GM21737 (cell line): ENCODE data around the gene CPNE6.
A peak's percentile ranks its signal among the peaks of the same experiment; 100 is the strongest.

Source experiments
- ATAC-seq: cut with Tn5 transposase; IDR thresholded peaks from one replicate; pipeline ENCODE4 v1.9.1; 2021; ENCODE audit warnings: mild to moderate bottlenecking, moderate library complexity; ENCODE audit not compliant: unreplicated experiment

CPNE6 gene

DNA sequence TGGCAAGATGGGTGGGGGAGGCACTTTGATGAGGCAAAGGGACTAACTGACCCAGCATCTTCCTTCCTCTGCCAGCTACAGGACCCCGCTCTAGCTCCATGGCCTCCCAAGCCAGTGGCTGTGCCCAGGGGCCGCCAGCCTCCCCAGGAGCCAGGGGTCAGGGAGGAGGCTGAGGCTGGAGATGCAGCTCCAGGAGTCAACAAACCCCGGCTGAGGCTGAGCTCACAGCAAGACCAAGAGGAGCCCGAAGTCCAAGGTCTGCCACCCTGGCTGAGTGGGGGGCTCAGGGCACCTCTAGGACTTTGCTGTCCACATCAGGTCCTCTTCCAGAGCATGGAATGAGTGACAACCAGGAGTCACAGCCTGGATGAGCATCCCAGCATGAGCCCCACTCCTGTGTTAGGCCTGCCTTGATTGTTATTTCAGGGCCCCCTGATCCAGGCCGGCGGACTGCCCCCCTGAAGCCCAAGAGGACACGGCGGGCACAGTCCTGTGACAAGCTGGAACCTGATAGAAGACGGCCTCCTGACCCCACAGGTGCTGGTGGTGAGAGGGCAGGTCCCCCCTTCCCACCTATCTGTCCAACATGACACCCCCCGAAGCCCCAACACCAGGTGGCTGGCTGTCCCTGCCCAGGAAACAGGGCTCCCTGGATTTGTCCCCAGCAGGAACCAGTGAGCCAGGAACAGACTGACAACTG lies 2.5 kb upstream of the CPNE6 start:
- ATAC-seq = no peak

DNA sequence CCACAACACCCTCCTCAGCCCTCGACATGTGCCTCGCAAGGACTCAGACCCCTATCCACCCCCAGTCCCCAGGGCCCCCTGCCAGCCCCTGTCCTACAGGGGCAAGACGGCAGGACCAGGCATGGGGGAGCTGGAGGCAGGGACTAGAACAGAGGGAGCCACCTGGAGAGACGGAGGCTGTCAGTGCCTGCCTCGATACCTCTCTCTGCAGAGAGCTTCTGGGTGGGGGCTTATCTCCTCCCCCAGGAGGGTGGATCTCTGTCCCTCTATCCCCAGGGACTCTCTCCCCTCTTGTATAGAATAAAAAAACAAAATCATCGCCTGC lies 2.0 kb upstream of the CPNE6 start:
- ATAC-seq = no peak

DNA sequence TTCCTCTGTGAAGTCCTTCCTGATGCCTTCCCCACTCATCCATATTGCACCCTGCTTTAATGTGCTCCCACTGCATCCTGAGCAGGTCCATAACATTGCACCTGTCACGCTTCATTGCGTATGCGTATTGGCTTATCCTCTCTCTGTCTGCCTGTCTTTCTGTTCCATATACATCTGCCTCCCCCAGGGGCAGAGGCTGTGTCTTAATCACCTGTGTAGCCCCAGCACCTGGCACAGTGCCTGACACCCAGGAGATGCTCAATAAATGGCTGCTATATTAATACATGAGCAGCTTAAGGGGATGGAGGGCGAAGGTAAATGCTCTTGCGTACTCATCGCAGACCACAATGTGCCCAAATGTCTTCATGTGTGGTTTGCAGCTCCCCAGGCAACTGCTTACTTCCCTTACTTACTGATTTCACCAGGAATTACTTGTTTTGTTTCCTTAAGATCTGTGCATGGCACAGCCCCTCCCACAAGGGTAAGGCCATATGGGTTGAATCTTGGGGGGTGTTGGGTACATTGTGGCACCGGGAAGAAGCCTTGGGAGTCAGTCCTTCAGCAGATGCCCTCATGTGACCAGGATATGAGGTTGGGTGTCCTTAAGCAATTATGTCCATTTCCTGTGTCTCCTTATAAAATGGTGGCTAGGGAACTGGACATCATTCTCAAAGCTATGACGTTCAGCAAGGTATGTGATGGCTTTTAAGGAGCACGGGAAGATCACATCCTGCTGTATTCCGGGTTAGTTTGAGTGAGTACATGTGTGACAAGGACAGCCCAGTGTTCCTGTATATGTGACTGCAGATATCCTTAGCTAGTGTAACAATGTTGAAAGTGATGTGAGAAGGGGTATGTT lies 848 bp upstream of the CPNE6 start:
- ATAC-seq = no peak

DNA sequence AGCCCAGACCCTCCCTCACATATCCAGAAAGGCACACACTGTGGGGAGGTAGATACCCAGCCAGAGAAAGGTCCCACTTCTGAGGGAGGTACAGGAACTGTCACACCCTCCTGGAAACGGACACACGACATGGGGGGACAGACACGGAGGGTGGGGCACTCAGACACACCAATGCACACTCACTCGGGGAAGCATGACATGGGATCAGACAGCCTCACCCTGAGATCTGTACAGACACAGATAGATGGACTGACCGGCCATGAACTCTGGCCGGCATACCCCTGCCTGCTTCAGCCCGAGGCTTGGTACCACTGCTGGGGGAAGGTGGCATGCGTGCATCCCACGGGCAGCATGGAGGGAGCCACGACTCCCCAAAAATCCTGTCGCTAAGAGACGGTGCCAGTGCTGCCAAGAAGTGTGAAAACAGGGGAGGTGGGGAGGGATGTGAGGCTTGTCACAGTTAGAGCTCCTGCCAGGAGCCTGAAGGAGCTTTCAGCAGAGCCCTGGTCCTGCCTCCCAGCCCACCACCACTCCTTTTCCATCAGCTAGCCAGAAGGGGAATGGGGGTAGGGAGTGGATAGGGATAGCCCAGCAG lies 571 bp downstream of the CPNE6 start:
- no peak for ATAC-seq

DNA sequence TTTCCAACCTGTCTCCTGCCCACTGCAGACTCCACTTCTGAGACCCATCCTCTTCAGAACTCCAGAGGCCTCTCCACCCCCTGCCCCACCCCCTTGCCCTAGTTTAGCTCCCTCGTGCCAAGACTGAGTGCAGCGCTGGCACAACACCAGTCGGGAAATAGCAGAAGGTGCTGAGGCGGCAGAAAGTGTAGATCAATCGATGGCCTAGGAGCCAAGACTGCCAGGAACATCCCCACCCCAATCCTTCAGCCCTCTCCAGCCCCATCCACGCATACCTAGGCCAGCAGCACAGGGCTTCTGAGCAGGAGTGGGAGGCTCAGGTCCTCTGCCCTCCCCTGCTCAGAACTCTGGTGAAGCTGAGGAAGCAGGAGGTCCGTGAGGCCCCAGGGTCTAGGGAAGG lies 1.1 kb downstream of the CPNE6 start:
- ATAC-seq = no peak

- no peak for ATAC-seq
Observed at GRCh38 chr14:24072881-24073877, 1.8 kb downstream of the CPNE6 start.

DNA sequence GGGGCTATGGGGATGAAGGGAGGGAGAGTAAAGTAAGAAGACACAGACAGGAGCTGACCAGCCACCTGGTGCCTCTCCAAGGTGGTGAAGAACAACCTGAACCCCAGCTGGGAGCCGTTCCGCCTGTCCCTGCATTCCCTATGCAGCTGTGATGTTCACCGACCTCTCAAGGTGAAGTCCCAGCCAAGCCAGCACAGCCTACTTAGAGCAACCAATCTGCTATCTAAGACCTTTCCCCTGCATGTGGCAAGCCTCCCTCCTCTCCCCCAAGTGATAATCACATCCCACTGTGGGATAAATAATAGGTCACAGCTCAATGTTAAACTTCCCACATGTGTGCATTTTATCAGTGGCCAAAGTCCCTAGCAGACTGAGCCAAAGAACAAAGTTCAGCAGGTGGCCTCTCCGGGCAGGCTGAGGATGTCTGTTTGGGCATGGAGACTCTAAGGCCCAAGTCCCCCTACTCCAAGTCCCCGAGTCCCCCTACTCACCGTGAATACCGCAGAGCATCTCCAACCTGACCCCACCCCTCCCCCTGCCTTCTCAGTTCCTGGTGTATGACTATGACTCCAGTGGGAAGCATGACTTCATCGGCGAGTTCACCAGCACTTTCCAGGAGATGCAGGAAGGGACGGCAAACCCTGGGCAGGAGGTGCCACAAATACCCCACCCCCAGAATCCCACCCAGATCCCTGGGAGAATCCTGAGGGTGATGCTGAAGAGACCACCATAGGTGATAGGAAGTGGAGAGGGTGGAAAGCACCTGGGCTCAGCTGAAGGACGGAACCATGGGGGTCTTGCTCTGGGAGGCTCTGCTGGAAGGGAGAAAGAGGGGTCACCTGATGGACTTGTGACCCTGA lies 3.5 kb downstream of the CPNE6 start:
- no peak for ATAC-seq

DNA sequence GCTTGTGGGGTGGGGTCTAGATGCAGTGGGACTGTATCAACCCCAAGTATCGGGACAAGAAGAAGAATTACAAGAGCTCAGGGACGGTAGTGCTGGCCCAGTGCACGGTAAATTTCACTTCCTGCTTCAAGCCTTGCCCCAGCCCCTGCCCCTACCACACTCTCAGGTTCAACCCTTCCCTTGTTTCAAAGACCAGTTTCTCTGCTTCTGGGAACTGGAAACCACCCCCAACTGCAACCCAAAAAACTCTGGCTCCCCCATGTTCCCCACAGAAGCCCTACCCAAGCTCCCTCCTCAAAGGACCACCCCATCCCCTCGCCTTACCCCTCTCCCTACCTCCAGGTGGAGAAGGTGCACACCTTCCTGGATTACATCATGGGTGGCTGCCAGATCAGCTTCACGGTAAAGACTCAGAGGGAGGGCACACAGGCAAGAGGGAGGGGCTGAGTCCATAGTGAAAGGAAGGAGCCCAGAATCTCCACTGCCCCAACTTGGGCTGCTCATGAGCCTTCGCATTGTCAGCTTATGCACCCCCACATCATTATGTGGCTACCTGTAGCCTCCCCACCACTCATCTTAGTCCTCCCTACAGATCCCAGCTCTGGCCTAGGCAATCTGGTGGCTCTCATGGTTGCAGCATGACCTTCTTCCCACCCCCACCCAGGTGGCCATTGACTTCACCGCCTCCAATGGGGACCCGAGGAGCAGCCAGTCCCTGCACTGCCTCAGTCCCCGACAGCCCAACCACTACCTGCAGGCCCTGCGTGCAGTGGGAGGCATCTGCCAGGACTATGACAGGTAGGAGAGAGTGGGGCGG lies 4.3 kb downstream of the CPNE6 start:
- ATAC-seq = no peak

DNA sequence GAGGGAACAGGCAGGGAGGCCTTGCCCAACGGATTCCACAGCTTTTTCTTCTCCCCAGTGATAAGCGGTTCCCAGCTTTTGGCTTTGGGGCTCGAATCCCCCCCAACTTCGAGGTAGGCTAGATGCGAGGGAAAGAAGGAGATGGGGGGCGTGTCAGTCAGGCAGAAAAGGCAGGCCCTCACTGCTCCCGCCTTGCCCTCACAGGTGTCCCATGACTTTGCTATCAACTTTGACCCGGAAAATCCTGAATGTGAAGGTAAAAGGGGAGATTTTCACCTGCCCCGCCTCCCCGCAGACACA lies 4.9 kb downstream of the CPNE6 start:
- ATAC-seq = no peak

- ATAC-seq = no peak
Observed at GRCh38 chr14:24077086-24077485, 5.7 kb downstream of the CPNE6 start.

DNA sequence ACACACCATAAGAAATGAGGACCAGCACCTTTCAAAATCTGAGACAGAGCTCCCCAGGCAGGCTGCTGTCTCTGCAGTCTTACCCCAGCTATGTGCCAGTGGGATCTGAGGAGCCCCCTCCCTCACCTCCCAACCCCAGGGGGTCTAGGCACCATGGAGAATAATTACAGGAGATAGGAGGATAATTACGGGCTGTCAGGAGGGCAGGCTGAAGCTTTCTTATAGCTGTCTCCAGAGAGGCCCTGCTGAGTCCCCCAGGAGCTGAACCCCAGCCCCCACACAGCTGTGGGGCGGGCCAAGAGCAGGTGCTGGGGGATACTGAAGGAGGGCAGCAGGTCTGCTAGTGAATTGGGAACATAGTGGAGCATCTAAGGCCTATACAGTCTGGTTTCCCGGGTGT lies 6.8 kb downstream of the CPNE6 start:
- no peak for ATAC-seq

DNA sequence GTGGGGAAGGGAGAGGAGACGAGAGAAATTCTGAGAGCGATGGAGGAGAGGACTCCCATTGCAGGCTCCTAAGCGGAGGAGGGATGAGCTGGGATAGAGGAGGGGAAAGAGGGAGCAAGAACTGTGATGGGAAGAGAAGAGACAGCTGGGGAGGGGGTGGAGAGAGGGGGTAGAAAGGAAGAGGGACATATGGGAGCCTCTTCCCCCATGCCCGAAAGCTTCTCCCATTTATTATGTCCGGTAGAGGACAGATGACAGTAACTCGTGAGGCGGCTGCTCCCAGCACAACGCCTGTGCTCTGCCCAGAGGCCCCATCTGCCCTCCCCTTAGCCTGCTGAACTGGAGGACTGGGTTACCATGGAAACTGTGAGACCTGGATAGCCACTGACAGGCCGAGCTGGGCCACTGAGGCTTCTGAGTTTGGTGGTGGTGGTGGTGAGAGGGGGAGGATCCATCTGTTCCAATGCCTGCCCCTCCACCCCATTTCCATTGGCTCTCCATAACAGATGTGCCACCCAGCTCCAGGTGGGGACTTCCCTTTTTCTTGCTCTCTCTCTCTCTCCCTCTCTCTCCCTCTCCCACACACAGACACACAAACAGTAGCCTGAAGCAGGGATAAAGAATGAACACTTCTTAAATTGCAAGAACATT lies 8.3 kb downstream of the CPNE6 start:
- ATAC-seq = no peak

DNA sequence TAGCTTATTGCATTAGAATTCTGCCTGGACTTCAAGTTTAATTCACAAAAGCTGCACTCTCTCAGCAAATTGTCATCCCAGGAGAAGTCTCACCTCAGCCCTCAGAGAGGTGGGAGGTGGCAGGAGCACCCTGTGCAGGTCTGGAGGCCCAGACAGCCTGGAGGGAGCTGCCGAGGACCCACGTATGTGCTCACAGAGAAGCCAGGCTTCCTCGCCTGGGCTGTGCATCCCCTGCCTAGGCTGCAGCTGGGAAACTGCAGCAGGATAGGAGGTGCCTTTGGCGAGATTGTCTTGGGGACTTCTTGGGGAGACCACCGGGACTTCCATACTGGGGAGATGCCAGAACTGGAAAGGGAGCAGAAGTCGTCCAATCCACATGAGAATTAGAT lies 8.8 kb downstream of the CPNE6 start:
- ATAC-seq = no peak

GRCh38 chr14:24080888-24081738 lies 9.8 kb downstream of the CPNE6 start:
- ATAC-seq = peak; percentile 85

- no peak for ATAC-seq
Observed at GRCh38 chr14:24081739-24082211, 10.4 kb downstream of the CPNE6 start.

- no peak for ATAC-seq
Observed at GRCh38 chr14:24082411-24083080, 11.2 kb downstream of the CPNE6 start.

- no peak for ATAC-seq
Observed at GRCh38 chr14:24083462-24083861, 12.1 kb downstream of the CPNE6 start.
